SK-N-SH (cell line): ENCODE data around the gene SLC25A38. TPM values are rescaled to one million over a fixed set of nuclear protein-coding genes. Genes with fewer than 3 reads are reported as not detected.

Experiments
- CTCF ChIA-PET: fragments of 300-600, 350-600 bp; formaldehyde crosslinking; extraction: SDS; loops from one replicate; lab custom pipeline; 2021; lab: Yijun Ruan, JAX
- POLR2A ChIA-PET: fragments of 350-600 bp; sonication (Branson Sonifier 250); formaldehyde crosslinking; extraction: SDS; loops from one replicate; lab custom pipeline; 2020; ENCODE audit warnings: antibody characterized with exemption, inconsistent platforms; lab: Yijun Ruan, JAX
- DNase-seq: peaks from one replicate; pipeline ENCODE4 v3.0.0; 2012
- H2AFZ ChIP-seq: fragments of 200-600 bp; sonication (generic); 2 replicates; pipeline ENCODE4 v1.8.1; 2016; ENCODE audit warnings: antibody characterized with exemption, mild to moderate bottlenecking, low read depth
- H3F3A ChIP-seq: fragments of 200-600 bp; sonication (generic); replicated peaks from 2 replicates; pipeline ENCODE3; 2016; ENCODE audit warnings: antibody characterized with exemption, mild to moderate bottlenecking; ENCODE audit not compliant: insufficient read depth
- H3K27ac ChIP-seq, 2 experiments: fragments of 200-500 bp in 1 of 2; fragments of 200-600 bp in 1 of 2; sonication (Bioruptor generic) in 1 of 2; sonication (generic), shearing (Covaris generic) in 1 of 2; 2 replicates each; pipeline versions ENCODE4 v1.5.1 to v1.6.1; 2014 to 2016; ENCODE audit warnings: low read depth in 2 of 2, inconsistent platforms in 1 of 2, low read length in 1 of 2, mild to moderate bottlenecking in 1 of 2, mixed read lengths in 1 of 2
- H3K27me3 ChIP-seq: fragments of 200-600 bp; sonication (generic), shearing (Covaris generic); 2 replicates; pipeline ENCODE4 v1.6.1; 2016; ENCODE audit warnings: mixed run types; ENCODE audit not compliant: insufficient read depth
- H3K36me3 ChIP-seq, 2 experiments: fragments of 200-500 bp in 1 of 2; fragments of 200-600 bp in 1 of 2; sonication (Bioruptor generic) in 1 of 2; sonication (generic) in 1 of 2; replicated peaks in 1 of 2; 2 replicates each; pipeline versions ENCODE3 to v1.5.1; 2014 to 2016; ENCODE audit warnings: low read length in 1 of 2, mild to moderate bottlenecking in 1 of 2; ENCODE audit not compliant: insufficient read depth in 2 of 2, control insufficient read depth in 1 of 2
- H3K4me1 ChIP-seq, 2 experiments: fragments of 200-500 bp in 1 of 2; fragments of 200-600 bp in 1 of 2; sonication (Bioruptor generic) in 1 of 2; sonication (generic), shearing (Covaris generic) in 1 of 2; 2 replicates each; pipeline versions ENCODE4 v1.5.1 to v1.6.1; 2014 to 2016; ENCODE audit warnings: low read depth in 1 of 2, low read length in 1 of 2, mixed run types in 1 of 2; ENCODE audit not compliant: insufficient read depth in 2 of 2, control insufficient read depth in 1 of 2
- H3K4me2 ChIP-seq: fragments of 200-600 bp; sonication (generic), shearing (Covaris generic); 2 replicates; pipeline ENCODE4 v1.6.1; 2017; ENCODE audit warnings: mixed run types
- H3K4me3 ChIP-seq, 2 experiments: fragments of 200-500 bp in 1 of 2; fragments of 200-600 bp in 1 of 2; sonication (Bioruptor generic) in 1 of 2; sonication (generic), shearing (Covaris generic) in 1 of 2; 2 replicates each; pipeline versions ENCODE4 v1.5.1 to v1.8.1; 2014 to 2016; ENCODE audit warnings: low read depth in 2 of 2, inconsistent platforms in 1 of 2, low read length in 1 of 2, mild to moderate bottlenecking in 1 of 2, mixed read lengths in 1 of 2, moderate library complexity in 1 of 2
- H3K79me2 ChIP-seq: fragments of 200-600 bp; sonication (generic); 2 replicates; pipeline ENCODE4 v1.8.1; 2017; ENCODE audit warnings: mild to moderate bottlenecking; ENCODE audit not compliant: insufficient read depth
- H3K9ac ChIP-seq: fragments of 200-600 bp; sonication (generic); 2 replicates; pipeline ENCODE4 v1.6.1; 2017; ENCODE audit warnings: mixed run types
- H3K9me2 ChIP-seq: fragments of 200-600 bp; sonication (generic); 2 replicates; pipeline ENCODE4 v1.6.1; 2017; ENCODE audit warnings: mixed run types
- H3K9me3 ChIP-seq: fragments of 200-600 bp; sonication (generic); 2 replicates; pipeline ENCODE4 v1.6.1; 2017; ENCODE audit warnings: mixed run types, mild to moderate bottlenecking, moderate library complexity
- H4K20me1 ChIP-seq: fragments of 200-600 bp; sonication (generic); 2 replicates; pipeline ENCODE4 v1.6.1; 2017; ENCODE audit warnings: mild to moderate bottlenecking, mixed run types; ENCODE audit not compliant: insufficient read depth
- EP300 ChIP-seq, 2 experiments: IDR thresholded peaks; 2 replicates each; pipeline versions ENCODE4 v1.4.0 to v1.6.1; 2012; ENCODE audit warnings: borderline replicate concordance in 1 of 2, low read depth in 1 of 2, low read length in 1 of 2
- FOXM1 ChIP-seq: IDR thresholded peaks from 2 replicates; pipeline ENCODE4 v1.4.0; 2012; ENCODE audit warnings: low read depth, mild to moderate bottlenecking
- MXI1 ChIP-seq: IDR thresholded peaks from 2 replicates; pipeline ENCODE4 v1.6.1; 2012; ENCODE audit warnings: mild to moderate bottlenecking, low read depth, low read length, improper control_type of control experiment
- NFIC ChIP-seq: IDR thresholded peaks from 2 replicates; pipeline ENCODE4 v1.4.0; 2012; ENCODE audit warnings: borderline replicate concordance
- PBX3 ChIP-seq: IDR thresholded peaks from 2 replicates; pipeline ENCODE4; 2012
- POLR2AphosphoS5 ChIP-seq: IDR thresholded peaks from 2 replicates; pipeline ENCODE4 v1.6.1; 2012; ENCODE audit warnings: low read depth, low read length
- RAD21 ChIP-seq: IDR thresholded peaks from 2 replicates; pipeline ENCODE4 v1.6.1; 2012; ENCODE audit warnings: mild to moderate bottlenecking, low read length
- SIN3A ChIP-seq: IDR thresholded peaks from 2 replicates; pipeline ENCODE4 v1.6.1; 2012; ENCODE audit warnings: low read depth, mild to moderate bottlenecking, low read length, moderate library complexity, borderline replicate concordance
- SMC3 ChIP-seq: IDR thresholded peaks from 2 replicates; pipeline ENCODE4 v1.6.1; 2012; ENCODE audit warnings: low read depth, low read length, improper control_type of control experiment
- TCF12 ChIP-seq: IDR thresholded peaks from 2 replicates; pipeline ENCODE4 v1.4.0; 2012
- TEAD4 ChIP-seq: IDR thresholded peaks from 2 replicates; pipeline ENCODE4 v1.4.0; 2012; ENCODE audit warnings: mild to moderate bottlenecking, borderline replicate concordance; ENCODE audit not compliant: insufficient read depth
- ZBTB33 ChIP-seq: IDR thresholded peaks from 2 replicates; pipeline ENCODE4 v1.4.0; 2012; ENCODE audit warnings: low read depth, borderline replicate concordance
- WGBS: methylation state at CpG from one replicate; pipeline ENCODE4 v1.1.6; 2017; ENCODE audit warnings: low lambda C conversion rate; 5-methylcytosine and 5-hydroxymethylcytosine counted together
- polyA plus RNA-seq, 3 experiments: library from polyadenylated mRNA; depleted of rRNA; stranded (reverse); fragments of >200 nt; gene quantifications; 2 replicates each; pipeline ENCODE4 v1.2.3, GENCODE V29; 2012

The SLC25A38 gene
- polyA plus RNA-seq, 1 of the 3 experiments (the other 2 are of a cell fraction), result 34.9 TPM

- 0 out of 2 replicates have a peak overlapping the region, but pooled peaks have one; percentile 46 for H2AFZ ChIP-seq
- no peak for DNase-seq
- no peak overlapping the region for H3K27ac ChIP-seq
- H3K4me1 ChIP-seq, result peaks cover 0 to 14% of the 10 kb centered on the region in 2 experiments; a peak in 1 of 4 replicates
- H3K27me3 ChIP-seq, result no peaks in the 10 kb centered on the region
- H3K4me2 ChIP-seq, result no peak overlapping the region
- no peaks in the 10 kb centered on the region for H3K9me2 ChIP-seq
- H3K9me3 ChIP-seq, result no peaks in the 10 kb centered on the region
- no peaks in the 10 kb centered on the region for H3K36me3 ChIP-seq
- ChIA-PET CTCF (interaction anchor here (0.9 to 3.6 kb wide), 3 partner anchors 12 to 756 kb away, joined by 3 to 16 read pairs (median 3); no protein-coding TSS in a partner anchor), POLR2A (interaction anchor here (1.6 kb wide), 1 partner anchor 28 kb away, joined by 4 read pairs; no protein-coding TSS in a partner anchor)
- TF ChIP-seq PBX3 (0 out of 2 replicates have a peak, but pooled peaks have one; percentile 37), TCF12 (peak; percentile 77), FOXM1 (no peak), RAD21 (no peak), SMC3 (no peak), POLR2AphosphoS5 (no peak)
- H3K4me3 ChIP-seq, result no peak overlapping the region
- no peaks in the 10 kb centered on the region for H3K79me2 ChIP-seq
- no peaks in the 10 kb centered on the region for H4K20me1 ChIP-seq
- no peaks in the 10 kb centered on the region for H3F3A ChIP-seq
- no CpG with 5 or more reads among the region's 1 CpG for WGBS
- H3K9ac ChIP-seq, result no peak overlapping the region
Observed at GRCh38 chr3:39435006-39435748, 52.0 kb downstream of the SLC25A38 start.

- Histone ChIP-seq H3K4me2 (no peak overlapping the region), H3K79me2 (no peaks in the 10 kb centered on the region), H3K27ac (no peak overlapping the region), H3F3A (no peaks in the 10 kb centered on the region), H3K9me2 (no peaks in the 10 kb centered on the region), H3K36me3 (no peaks in the 10 kb centered on the region), H2AFZ (no peak overlapping the region), H3K4me1 (peaks cover 0 to 14% of the 10 kb centered on the region in 2 experiments; a peak in 1 of 4 replicates), H3K4me3 (no peak overlapping the region), H3K9ac (no peak overlapping the region), H3K9me3 (no peaks in the 10 kb centered on the region), H4K20me1 (no peaks in the 10 kb centered on the region), H3K27me3 (no peaks in the 10 kb centered on the region)
- TF ChIP-seq RAD21 (no peak), SIN3A (no peak), EP300 (IDR thresholded peaks at IDR 0.05; ENCODE audit: borderline replicate concordance in 1 of 2, low read depth in 1 of 2, low read length in 1 of 2) (no peak), MXI1 (no peak), SMC3 (no peak), NFIC (no peak), TEAD4 (no peak), ZBTB33 (no peak)
- no peak for DNase-seq
- ChIA-PET POLR2A (no interaction called here), CTCF (interaction anchor here (0.7 to 1.8 kb wide), 4 partner anchors 9 to 879 kb away, joined by 3 to 10 read pairs (median 4); no protein-coding TSS in a partner anchor)
- 76% methylated on average over 4 of the region's 4 CpGs for WGBS
Observed at GRCh38 chr3:39438880-39439279, 55.7 kb downstream of the SLC25A38 start.
